Measurements from ENCODE around the gene KCTD19.
"Not testable (repeated sequence)": the region's sequence is repeated elsewhere in the genome, so short reads cannot be mapped to it uniquely, and the experiment has no call there.

The KCTD19 gene

DNA sequence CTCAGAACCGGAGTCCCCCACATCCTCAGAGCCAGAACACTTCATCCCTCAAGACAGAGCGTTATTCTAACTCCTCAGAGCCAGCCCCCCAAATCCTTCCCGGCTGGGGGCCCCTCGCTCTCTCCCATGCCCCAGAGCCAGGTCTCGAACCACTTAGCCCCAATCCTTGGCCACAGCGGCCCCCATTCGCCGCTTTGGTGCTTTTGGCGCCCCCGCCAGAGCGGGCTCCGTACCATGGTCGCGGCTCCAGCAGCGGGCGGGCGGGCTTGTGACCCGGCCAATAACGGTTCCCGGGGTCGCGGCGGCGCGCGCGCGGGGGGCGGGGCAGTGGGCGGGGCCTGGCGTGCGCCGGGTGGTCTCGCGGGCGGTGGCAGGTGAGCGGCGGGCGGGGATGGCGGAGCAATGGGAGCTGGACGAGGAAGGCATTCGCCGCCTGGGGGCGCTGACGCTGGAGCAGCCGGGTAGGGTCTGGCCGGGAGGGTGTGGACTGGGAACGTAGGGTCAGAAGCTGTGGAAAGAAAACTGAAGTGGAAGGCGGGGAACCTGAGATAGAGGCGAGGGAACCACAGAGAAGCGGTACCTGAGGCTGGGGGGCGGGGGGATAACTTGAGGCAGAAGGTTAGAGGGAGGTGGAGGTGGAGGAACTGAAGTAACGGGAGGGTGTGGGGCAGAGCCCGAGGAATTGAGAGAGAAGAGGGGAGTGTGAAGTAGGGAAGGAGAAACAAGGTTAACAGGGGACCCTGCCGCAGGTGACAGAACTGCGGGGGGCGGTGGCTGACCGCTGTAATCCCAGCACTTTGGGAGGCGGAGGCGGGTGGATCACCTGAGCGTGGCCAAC, at the start of gene KCTD19, which contains the start of gene LRRC36:
KCTD19 (minus strand) TSS at position 270 of the 838 bp plus-strand sequence; CDS start at position 236, 34 bp downstream.
LRRC36 (plus strand) TSS at position 344 of the 838 bp plus-strand sequence; CDS start at position 392, 48 bp downstream.
- in situ Hi-C loops (cut with HindIII; ENCODE audit: low sequenced_read_pairs) = no loop called here

DNA sequence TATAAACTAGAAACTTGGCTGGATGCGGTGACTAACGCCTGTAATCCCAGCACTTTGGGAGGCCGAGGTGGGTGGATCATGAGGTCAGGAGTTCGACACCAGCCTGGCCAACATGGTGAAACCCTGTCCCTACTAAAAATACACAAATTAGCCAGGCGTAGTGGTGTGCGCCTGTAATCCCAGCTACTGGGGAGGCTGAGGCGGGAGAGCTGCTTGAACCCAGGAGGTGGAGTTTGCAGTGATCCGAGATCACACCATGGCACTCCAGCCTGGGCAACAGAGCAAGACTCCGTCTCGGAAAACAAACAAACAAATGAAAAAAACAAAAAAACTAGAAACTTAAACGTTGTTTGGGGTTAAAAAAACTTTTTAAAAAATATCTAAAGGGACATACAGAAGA, 49.5 kb upstream of the KCTD19 start:
- in situ Hi-C loops (cut with HindIII; ENCODE audit: low sequenced_read_pairs) = not testable (repeated sequence)

- in situ Hi-C loops (cut with HindIII; ENCODE audit: low sequenced_read_pairs) = no loop called here
These were observed 46.1 kb upstream of the KCTD19 start for GRCh38 chr16:67372664-67373063.

- in situ Hi-C loops (cut with HindIII; ENCODE audit: low sequenced_read_pairs) = no loop called here
These were observed 44.1 kb upstream of the KCTD19 start for GRCh38 chr16:67370661-67371060.

DNA sequence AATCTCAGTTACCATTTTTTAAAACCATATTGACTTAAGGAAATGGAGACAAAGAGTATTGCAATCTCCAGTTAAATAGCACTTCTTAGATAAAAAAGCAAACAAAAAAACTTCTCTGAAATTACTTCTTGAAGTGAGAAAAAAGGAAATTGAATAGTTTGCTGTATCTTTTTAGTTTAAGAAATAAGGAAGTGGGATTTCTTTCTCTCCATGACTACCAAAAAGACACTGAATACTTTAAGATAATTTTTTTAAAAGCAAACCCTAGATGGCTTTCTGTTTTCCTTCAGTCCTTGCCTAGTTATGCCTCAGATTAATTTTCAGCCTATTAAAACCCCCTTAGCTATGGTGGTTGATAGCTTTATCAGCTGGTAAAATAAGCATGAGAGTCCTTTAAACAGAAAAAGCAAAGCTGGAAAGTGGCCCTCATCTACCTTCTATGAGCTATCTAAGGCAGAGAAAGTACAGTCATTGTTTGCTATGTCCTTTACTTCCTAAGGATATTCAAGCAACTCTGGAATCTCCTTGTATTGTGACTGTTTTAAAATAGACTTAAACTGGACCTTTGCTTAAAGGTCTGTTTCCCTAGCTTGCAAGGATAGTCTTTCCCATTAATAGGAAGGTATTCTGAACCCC, 38.2 kb upstream of the KCTD19 start:
- in situ Hi-C loops (cut with HindIII; ENCODE audit: low sequenced_read_pairs) = loop anchor here (5.0 kb wide), 1 partner anchor 82 kb away; no protein-coding TSS in a partner anchor

GRCh38 chr16:67361038-67361437, 34.5 kb upstream of the KCTD19 start:
- in situ Hi-C loops (cut with HindIII; ENCODE audit: low sequenced_read_pairs) = no loop called here

DNA sequence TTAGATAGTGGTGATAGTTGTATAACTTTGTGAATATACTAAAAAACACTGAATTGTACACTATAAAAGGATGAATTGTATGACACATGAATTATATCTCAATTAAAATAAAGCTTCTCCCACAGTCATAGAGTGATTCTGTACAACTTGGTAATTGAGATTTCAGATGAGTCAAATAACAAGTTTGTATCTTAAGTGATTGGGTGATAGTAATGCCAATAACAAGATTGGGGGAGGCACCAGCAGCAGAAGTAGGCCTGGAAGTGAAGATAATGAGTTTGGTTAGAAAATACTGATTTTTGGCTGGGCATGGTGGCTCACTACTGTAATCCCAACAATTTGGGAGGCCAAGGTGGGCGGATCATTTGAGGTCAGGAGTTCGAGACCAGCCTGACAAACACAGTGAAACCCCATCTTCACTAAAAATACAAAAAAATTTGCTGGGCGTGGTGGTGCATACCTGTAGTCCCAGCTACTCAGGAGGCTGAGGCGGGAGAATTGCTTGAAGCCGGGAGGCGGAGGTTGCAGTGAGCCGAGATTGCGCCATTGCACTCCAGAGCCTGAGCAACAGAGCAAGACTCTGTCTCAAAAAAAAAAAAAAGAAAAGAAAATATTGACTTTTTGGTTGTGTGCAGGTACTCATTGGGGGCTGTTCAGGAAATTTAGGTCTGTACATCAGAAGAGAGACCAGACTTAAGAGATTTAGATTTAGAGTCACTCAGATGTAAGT, 33.2 kb upstream of the KCTD19 start:
- in situ Hi-C loops (cut with HindIII; ENCODE audit: low sequenced_read_pairs) = not testable (repeated sequence)

DNA sequence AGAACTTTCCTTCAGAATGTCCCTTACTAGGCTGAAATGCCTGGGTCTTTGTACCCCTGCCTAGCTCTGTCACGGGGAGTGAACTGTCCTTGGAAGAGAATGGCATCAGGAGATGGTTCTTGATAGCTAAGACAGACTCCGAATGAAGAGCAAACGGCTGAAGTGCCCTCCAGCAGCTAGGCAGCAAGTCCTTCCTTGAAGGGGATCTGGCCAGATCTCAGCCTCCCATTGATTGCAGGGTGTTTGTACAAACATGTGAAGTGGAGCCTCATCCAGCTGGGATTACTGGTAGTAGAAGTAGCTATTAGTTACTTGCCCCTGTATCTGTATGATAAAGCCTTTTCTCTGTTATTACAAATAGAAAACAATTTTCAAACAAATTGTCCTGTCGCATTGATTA, 31.0 kb upstream of the KCTD19 start:
- in situ Hi-C loops (cut with HindIII; ENCODE audit: low sequenced_read_pairs) = no loop called here

DNA sequence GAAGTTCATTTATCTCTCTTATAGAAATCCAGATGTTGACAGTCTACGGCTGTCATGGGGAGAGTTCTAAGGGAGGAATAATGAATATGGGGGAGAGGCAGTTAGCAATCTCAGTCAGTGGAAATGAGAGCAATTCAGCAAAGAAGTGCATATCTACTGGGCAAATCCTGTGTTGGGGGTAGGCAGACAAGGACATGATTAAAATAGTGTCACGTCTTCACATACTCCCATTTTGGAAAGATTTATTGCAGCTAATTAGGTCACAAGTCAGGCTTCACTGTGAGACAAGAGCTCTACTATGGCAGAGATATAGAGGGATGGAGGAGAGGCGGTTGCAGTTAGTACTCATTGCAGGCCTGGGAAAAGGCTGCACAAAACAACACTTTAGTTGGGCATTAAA, 29.9 kb upstream of the KCTD19 start:
- in situ Hi-C loops (cut with HindIII; ENCODE audit: low sequenced_read_pairs) = no loop called here

GRCh38 chr16:67352463-67352862, 25.9 kb upstream of the KCTD19 start:
- in situ Hi-C loops (cut with HindIII; ENCODE audit: low sequenced_read_pairs) = not testable (repeated sequence)

GRCh38 chr16:67350324-67350723, 23.8 kb upstream of the KCTD19 start:
- in situ Hi-C loops (cut with HindIII; ENCODE audit: low sequenced_read_pairs) = no loop called here

DNA sequence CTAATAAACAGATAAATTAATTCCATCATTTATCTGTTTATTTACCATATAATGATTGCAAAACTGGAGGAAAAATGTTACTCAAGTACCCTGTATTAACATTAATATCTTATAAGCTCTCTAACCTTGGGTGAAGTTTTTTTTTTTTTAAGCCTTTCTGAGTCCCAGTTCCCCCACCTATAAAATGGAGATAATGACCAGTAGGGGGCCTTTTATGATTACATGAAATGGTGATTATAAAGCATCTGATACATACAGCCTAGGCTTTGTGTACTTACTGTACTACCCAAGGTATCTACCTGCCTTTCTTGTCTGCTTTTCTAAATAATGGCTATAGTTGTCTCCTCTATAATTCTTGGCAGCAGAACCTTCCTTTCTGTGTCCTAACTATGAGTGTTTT, 22.6 kb upstream of the KCTD19 start:
- in situ Hi-C loops (cut with HindIII; ENCODE audit: low sequenced_read_pairs) = no loop called here

- in situ Hi-C loops (cut with HindIII; ENCODE audit: low sequenced_read_pairs) = no loop called here
These were observed 19.8 kb upstream of the KCTD19 start for GRCh38 chr16:67346341-67346740.

DNA sequence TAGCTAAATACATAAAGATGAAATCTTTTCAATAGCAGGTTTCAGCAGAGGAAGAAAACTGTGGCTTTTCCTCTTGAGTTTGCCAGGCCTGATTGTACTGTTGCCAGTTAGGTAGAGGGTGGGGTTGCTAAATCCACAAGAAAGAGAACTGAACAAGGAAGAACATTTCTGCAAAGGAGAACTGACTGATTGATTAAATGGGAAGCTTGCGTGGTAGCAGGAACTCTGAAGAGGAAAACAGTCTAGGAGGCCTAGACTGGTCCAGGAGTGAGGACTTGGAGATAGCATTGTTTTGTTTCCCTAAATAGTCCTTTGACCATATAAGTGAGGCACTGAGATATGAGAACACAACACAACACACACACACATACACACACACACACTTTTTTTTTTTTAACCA, 18.9 kb upstream of the KCTD19 start:
- in situ Hi-C loops (cut with HindIII; ENCODE audit: low sequenced_read_pairs) = no loop called here

- in situ Hi-C loops (cut with HindIII; ENCODE audit: low sequenced_read_pairs) = no loop called here
These were observed 16.1 kb upstream of the KCTD19 start for GRCh38 chr16:67342616-67343015.

DNA sequence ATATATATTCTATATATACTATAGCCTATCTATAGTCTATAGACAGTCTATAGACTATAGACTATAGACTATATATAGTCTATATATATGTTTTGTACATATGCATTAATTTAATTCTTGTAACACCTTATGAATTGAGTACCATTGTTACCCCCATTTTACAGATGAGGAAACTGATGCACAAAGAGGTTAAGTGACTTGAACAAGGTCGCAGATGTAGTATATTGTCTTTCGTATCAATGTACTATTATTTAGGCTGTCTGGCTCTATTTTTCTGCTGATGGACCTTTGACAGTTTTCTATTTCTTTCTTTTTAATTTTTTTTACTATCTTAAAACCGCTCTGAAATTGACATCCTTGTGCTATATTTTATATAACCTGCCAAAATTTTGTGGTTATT, 14.7 kb upstream of the KCTD19 start:
- in situ Hi-C loops (cut with HindIII; ENCODE audit: low sequenced_read_pairs) = no loop called here

DNA sequence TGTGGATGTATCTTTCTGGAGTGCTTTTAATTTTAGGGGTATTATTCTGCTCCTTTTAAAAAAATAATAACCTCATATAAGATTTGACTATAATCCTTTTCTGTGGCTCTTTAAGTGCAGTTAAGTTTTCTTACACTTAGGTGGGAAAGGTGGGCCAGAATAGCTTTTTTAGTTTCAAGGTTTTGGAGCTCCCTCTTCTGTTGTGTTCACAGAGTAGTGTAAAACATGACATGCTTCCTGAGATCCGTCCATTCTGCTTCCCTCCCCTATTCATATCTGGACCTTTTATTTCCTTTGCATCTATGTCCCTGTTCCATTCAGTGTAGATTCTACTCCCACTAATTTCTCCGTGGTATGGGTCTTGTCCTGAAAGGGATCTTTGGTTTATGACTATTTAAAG, 12.9 kb upstream of the KCTD19 start:
- in situ Hi-C loops (cut with HindIII; ENCODE audit: low sequenced_read_pairs) = loop anchor here (5.0 kb wide), 1 partner anchor 48 kb away; no protein-coding TSS in a partner anchor

DNA sequence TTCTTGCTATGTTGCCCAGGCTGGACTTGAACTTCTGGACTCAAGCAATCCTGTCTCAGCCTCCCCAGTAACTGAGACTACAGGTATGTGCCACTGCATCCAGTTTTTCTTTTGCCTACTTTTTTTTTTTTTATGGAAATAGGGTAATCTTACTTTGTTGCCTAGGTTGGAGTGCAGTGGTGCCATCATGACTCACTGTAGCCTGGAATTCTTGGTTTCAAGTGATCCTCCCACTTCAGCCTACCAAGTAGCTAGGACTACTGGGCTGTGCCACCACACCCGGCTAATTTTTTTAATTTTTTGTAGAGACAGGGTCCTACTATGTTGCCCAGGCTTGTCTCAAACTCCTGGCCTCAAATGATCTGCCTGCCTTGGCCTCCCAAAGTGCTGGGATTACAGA, 10.1 kb upstream of the KCTD19 start:
- in situ Hi-C loops (cut with HindIII; ENCODE audit: low sequenced_read_pairs) = loop anchor here (5.0 kb wide), 1 partner anchor 51 kb away; no protein-coding TSS in a partner anchor

GRCh38 chr16:67336116-67336515, 9.6 kb upstream of the KCTD19 start:
- in situ Hi-C loops (cut with HindIII; ENCODE audit: low sequenced_read_pairs) = loop anchor here (5.0 kb wide), 1 partner anchor 51 kb away; no protein-coding TSS in a partner anchor

DNA sequence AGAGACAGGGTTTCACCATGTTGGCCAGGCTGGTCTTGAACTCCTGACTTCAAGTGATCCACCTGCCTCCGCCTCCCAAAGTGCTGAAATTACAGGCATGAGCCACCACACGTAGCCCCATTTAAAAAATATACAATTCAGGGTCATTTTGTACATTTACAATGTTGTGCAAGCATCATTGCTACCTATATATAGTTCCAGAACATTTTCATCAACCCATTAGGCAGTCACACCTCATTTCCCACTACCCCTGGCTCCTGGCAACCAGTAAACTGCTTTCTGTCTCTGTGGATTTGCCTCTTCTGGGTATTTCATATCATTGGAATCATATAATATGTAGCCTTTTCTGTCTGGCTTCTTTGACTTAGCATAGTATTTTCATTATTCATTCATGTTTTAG, 6.8 kb upstream of the KCTD19 start:
- in situ Hi-C loops (cut with HindIII; ENCODE audit: low sequenced_read_pairs) = no loop called here

DNA sequence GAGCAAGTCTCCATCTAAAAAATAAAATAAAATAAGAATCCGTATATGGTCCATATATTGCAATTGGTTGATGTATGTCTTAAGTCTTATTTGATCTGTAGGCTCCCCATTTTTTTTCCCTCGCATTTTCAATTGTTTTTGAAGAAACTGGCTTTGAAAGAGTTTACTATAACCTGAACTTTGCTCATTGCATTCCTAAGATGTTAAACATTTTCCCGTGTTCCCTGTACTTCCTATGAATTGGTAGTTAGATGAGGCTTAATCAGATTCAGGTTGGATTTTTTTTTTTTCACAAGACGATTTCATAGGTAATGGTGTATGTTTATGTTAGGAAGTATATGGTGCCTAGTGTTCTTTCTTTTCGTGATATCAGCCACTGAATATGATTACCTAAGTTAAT, 3.4 kb upstream of the KCTD19 start:
- in situ Hi-C loops (cut with HindIII; ENCODE audit: low sequenced_read_pairs) = no loop called here

All from DLD1 (cell line).